DMS153 treated with DMSO at 0.1 percent for 48 hours (cell line): ENCODE measurements around the gene RAX.
A peak's percentile ranks its signal among the peaks of the same experiment; 100 is the strongest.

Experiments
- DNase-seq: peaks from one replicate; lab custom pipeline; 2025; ENCODE audit not compliant: unreplicated experiment; lab: John Stamatoyannopoulos, UW

RAX gene

DNA sequence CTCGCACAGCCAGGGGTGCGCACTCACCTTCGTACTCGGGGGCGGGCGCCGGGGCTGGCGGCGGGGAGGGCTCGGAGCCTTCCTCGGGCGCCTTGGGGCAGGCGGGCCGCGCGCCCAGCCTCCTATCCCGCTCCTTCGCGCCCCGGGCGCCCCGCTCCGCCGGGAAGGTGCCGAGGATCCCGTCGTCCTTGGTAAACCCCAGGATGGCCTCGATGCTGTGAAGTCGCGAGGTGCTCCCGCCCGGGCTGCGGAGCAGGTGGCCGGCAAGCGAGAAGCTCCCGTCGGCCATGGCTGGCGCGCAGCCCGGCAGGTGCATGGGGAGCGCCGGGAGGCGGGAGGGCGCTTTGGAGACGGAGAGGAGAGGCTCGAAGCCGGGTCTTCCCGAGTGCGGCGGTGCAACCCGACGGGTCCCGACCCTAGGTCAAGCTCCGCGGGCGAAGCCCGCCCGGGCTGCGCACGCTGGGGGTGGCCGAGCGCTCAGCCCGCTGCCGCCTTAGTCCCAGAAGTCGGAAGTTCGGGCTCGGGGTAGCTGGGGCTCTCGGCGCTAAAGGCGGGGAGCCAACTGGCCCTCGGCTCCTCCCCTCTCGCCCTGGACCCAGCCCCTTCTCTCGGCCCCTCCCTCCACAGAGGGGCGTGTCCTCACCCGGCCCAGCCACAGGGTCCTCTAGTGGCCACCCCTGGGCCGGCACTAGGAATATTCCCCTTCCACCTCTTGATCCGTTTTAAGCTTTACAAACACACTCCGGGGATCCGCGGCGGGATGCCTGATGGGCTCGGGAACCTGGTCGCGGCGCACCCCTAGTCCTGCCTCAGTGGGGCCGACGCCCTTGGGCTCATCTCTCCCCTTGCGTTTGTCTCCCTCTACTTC, at the start of gene RAX:
Gene RAX, minus strand, starts transcription at position 564 of the 868 bp plus-strand sequence. Its CDS starts 248 bp downstream, at position 316.
- peak; percentile 29 for DNase-seq

DNA sequence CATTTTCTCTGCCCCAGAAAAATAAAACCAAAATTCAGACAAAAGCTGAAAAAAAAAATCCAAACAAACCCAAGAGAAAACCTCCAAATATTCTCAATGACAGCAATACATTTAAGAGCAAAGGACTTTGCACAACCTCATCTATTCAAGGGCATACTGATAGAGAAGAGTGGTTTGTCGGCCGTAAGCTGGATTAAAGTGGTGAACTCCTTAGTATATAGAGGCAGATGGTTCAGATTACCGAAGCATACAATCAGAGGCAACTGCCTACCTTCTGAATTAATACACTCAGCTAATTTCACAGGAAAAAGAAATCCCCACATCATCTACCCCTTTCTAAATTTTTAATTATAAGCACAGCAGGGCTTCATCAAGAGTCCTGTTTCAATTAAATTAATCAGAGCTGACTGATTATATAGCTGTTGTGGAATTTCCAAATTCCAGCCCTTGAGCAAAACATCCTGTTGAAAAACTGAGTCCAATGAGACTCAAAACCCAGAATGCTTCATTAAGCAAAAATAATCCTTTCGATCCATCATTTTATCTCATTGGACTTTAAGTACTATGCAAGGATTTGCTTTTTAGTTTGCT, 45.3 kb upstream of the RAX start, which contains the start of gene CPLX4:
Gene CPLX4, minus strand, starts transcription at position 190 of the 591 bp plus-strand sequence. Its CDS starts 187 bp downstream, at position 3.
- no peak for DNase-seq

DNA sequence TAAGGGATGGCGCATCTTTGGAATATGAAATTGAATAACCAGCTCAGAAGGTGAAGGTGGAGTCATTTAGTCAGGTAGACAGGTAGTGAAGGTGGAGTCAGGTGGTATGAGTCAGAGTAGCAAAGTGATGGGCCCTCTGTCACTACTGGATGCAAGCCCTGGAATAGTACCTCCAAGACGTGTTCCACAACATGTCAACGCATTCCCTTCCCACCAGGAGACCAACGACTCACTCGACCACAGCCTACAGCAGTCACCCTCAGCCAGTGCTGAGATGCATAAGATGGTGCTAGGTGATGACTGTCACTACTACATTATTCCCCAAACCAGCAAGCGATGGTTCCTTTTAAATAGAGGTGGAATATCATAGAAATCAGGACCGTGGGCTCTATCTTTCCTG, 38.4 kb upstream of the RAX start:
- DNase-seq = no peak

DNA sequence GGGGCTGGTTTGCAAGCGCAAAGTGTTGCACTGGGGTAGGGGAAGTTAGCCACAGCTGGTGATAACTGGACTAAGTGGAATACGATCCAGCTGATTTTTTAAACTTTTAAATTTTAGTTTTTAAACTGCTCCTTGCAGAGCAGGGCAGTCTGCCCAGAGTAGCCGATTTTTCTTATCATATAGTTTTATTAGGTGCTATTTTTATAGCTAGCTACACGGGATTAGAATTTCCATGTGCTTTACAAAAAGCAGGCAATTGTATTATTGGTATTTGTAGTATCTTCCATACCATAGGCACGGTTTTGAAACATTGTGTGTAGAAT, 35.6 kb upstream of the RAX start:
- DNase-seq = no peak

DNA sequence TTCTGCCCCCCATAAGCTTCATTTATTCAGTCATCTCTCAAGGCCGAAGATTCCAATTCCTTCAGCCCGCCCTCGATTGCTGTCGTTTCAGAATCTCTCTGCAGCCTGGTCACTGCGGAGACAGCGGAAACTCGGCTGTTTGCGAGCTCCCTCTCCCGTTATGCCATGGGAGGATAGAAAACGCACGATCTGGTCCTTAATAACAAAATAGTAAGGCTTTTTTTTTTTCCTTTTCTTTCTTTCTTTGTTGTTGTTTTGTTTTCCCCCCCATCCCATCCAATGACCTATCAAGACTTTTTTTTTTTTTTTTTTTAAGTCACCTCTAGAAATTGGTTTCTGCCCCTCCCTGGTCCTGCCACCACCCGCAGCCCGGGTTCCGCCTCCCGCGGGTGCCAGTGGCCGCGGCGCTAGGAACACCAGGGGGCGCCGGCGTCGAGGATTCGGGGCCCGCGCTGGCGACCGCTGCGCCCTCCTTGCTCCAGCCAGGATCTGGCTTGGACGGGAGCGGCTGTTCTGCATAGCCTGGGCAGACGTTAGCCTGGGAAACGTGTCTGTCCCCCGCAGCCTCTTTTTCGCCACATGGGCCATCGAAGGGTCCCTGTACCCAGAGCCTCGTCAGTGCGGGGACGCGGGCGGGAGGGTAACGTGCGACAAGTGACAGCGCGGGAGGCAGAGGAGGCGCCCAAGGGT, 35.1 kb upstream of the RAX start:
- DNase-seq = peak; percentile 67

DNA sequence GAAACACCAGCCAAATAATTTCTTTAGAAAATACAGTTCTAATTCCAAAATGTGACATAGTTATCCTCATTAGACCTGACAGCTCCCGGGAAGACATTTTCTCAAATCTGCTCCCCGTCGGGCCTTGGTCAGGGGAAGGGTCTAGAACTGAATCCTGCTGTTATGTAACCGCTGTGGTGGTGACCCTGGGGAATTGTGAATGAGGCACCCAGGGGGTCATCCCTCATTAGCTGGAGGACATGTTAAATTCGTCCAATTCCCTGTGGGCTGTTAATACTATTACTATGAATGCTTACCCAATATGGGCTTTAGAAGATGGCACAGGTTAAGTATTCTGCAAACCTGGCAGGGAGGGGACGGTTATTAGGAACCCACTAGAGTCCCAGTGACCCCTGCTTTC, 33.4 kb upstream of the RAX start:
- no peak for DNase-seq

DNA sequence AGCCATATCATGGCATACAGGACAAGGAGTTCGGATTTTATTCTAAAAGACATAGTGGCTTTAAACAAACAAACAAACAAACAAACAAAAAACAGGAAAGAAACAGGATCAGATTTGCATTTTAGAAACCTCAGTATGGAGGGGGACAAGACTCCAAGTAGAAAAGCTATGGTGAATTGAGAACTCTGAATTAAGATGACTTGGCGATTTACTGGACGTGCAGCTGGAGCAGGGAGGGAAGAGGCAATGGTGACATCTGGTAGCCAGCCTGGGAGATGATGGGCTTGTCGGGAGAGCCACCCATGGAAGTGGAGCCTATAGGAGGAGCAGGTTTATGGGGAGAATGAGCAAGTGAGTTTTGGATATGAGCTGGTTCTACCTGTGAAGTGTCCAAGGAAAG, 32.0 kb upstream of the RAX start:
- no peak for DNase-seq

DNA sequence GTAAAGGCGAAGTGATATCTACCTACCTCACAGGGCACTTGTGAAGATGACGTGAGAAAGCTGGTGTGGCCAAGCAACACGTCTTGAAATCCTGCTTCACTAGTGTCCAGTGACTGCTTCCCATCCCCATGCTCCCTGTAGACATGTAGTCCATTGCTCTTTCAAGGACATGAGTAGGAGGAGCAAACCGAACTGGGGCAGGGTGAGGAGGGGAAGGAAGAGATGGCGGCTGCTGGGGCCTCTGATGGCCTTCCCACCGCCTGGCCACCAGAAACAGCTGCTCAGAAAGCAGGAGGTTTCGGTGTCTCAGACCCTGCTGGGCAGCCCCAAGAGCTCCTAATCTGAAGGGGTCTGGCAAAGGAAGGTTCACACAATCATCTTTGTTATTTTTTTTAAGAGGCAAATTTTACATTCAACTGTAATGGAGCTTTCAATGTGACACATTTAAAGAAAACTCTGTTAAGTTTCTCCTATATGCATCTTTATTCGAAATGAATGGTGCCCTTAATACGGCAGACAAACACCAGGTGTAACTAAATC, 30.5 kb upstream of the RAX start:
- no peak for DNase-seq

DNA sequence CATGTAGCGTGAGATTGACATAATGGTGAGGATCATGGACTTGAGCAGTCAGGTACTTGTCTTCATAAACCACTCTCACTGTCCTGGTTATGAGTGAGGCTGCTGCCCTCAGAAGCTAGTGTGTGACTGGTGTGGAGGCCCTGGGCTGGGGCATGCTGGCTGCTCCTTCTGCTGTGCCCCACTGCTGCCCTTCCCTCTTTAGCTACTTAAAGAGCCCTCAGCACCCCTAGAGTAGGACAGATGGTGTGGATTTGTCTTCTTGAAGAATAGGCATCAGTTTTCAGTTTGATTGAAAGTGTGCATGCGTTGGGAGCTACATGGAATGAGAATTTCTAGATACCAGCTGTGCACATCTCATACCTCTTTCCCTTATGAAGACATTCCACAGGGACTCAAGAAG, 29.8 kb upstream of the RAX start:
- DNase-seq = no peak

DNA sequence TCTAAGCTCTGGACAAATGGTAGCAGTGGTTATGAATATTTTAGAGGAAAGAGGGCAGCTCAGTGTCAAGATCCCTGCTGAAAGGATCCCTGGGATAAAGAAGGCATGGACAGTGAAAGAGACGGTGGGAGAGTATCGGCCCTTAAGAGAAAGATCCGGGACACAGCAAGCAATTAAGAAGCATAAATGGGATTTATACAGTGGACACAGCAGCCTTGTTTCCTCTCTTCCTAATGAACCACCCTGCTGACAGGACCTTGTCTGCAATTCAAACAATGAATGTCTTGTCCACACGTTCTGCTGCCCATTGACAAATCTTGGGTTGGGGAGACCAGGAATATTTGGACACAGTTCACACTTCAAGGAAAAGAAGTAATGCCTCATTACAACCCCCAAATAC, 28.7 kb upstream of the RAX start:
- DNase-seq = no peak

DNA sequence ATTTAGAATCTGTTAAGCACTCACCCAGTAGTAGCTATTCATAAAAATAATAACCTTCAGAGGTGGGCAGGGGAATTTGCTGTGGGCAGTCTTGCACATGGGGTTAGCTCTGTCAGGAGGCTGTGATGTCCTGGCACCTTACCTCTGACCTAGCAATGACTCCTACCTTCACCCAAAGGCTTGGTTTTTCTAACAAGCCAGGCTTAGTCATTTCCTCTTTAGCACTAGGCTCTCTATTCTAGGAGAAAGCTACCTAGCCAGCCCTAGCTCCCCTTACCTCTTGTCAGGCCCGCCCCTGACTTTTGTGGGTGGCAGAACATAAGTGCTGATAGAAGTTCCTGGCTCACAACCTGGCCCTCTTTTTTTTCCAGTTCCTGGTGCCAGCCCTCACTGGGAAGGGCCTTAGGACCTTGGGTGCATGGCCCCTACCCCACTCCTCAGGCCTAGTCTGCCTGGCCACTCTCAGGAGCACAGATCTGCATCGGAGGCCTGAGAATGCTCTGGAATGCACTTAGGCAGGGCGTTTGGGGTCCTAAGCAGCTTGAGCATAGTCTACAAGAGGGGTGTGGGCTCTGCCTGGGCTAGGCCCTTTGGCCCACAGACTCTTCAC, 27.5 kb upstream of the RAX start:
- DNase-seq = no peak

DNA sequence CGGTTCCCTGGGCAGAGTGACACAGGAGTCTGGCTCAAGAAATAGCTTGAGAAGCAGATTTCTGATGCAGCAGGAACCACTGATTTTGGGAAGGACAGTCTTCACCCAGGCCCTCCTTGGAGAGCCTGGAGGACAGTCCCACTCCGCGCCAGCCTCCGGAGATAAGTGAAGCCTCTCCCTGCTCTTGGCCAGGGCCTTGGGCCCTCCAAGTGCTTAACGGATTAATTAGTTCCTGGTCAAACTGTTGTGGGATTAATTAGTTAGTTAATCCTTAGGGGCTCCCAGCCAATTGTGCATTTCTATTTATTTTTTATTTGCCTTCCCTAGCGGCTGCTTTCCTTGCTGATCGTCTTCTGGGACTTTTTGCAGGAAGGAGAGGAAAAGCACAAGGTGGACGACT, 25.6 kb upstream of the RAX start:
- no peak for DNase-seq

DNA sequence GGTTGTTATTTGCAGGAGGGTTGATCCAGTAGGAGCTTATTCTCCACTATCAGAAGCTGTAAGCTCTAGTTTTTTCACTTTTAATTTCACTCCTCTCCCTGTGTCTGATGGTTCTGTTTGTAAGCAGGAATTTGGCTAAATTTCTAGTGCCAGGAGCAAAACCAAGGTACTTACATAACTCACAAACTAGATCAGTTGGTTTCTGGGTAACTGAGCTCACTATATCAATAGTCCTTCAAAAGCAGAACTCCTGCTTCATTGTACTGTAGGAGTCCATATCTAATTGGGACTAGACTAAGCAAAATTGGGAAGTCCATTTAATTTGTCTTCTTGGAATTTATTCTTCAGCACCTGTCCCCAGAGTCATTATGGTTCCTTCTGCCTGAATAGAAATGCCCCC, 20.1 kb upstream of the RAX start:
- DNase-seq = no peak

DNA sequence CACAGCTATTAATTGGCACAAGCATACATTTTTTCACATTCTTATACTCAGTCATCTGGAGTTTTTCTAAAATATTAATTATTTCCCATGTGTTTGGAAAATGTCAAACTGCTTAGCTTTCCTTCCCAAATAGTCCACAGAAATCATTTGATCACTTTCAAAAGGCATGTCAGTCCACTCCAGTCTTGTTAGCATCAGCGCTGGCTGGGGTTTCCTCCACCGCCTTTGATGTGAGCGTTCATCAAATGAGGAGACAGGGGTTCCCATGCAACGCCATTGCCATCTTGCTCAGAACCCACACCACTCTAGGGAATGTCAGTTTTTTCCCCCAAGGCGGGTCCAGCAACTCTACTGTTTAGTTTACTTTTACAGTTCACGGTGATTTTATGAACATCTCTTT, 13.1 kb upstream of the RAX start:
- DNase-seq = no peak

DNA sequence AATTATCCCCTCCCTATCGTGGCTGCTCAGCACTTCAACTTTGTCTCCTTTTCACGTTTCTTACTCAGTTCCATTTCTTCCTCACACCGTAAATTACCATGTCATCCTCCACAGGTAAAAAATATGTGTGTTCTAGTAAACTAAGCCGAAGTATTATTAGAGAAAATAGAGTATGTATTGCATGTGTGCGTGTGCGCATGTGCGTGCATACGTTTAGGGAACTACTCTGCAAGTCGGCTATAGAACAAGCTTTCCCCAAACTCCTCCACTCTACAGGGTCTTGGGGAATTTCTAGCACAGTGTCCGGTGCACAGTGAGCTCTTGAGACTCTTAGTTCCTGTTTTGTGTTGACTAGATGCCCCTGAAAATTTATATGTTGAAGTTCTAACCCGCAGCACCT, 9.1 kb upstream of the RAX start:
- no peak for DNase-seq

DNA sequence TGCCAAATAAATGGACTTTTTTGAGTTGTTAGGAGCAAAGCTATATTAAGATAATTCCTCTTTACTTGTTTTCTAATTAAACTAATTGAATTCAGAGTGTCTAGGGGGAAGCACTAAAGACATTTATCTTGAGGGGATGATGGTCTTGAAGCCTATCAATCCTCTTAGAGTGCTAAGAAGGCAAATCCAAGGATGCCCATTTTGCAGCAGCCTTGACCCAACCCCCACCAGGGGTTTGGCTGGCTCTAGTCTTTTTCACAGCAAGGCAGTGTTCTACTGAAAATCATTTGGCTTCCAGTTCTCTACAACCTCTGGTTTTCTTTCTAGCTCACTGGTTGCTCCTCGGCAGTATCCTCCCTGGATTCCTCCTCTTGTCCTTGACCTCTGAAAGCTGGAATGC, 6.5 kb upstream of the RAX start:
- no peak for DNase-seq

DNA sequence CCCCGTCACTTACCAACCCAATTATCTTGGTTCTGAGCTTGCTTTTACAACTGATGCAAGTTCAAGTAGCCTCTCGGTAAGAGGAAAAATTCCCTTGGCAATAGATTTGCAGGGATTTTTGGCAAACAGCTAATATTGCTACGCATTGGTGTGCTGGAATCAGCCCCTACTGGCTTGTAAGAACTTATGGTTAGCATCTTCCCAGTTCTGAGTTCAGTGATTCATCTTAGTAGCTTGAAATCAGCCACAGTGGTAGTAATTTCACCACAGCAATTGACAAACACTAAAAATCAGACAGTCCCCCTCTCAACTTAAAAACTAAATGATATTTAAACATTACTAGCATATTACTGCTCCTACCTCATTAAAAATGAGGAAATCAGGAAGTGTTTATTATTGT, 5.9 kb upstream of the RAX start:
- DNase-seq = no peak

DNA sequence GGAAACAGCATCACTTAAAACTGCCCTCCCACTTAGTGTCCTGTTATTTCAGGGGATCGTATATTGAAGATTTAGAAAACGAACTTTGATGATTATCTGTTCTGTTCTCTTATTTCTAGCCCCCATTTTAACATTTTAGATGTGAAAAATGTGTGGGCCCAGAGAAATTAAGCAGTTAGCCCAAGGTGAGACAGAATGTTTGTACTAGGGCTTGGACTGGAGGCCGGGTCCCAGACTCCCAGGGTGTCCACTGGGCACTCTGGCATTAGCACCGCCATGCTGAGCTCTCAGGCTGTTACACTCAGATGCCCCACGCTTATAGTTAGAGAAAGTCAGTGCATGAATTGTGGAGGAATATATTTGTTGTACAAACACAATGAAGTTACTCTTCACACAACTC, 5.5 kb upstream of the RAX start:
- no peak for DNase-seq

DNA sequence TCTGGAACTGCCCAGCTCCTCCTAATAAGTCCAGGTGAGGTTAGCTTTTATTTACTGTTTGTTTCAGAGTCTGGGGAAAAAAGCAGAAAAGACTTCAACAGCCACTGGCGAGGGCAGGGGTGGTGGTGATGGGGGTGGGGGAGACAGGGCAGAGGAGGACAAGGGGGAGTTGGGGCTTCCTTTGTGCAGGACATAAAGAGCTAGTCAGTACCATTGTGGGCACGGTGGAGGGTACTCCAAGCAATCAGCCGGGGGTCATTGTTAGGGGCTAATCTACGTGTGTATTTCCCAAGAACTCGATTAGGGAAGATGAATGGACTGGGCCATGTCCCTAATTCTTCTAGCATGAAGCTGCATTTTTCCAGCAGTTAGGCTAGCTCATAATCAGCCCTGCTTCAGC, 2.8 kb upstream of the RAX start:
- no peak for DNase-seq

DNA sequence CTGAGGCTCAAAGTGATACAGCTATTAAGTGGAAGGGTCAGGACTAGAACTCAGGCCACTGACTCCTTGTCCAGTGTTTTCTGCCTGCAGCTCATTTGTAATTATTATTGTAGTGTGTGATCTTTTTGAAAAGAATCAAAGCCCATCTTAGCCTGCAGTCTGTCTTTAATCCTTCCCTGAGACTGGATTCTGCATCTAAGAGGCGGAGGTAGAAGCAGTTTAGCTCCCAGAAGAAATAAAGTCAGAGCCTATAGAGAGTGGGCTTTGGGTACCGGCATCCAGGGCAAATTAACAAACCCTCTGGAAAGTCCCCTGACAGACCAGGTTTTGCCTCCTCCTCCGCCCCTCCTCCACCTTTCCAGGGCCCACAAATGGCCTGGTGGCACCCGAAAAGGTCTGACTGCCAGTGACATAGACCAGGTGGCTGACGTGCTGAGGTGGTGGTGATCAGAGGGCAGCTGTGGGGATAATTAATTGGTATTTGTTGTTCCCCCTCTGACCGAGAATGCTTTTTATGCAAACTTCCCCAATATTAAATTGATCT, 2.2 kb upstream of the RAX start:
- DNase-seq = no peak

DNA sequence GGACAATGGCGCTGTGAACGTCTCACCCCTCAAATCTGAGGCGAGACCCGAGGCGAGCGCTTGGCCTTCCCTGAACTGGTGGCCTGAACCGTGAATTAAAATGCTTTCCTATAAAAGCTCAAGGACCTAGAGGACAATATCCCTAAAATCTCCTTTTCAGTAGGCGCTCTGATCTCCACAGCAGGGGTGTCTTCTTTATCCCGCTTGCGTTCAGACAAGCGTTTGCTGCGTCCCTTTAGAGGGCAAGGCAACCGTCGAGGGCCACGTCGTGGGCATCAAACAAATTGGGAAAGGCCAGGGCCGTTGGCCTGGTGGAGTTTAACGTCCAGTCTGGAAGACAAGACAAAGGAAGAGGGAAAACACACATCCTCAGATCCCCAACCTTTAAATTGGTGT, 1.3 kb upstream of the RAX start:
- no peak for DNase-seq
